Sigmoid colon (tissue), 7 donors: ENCODE results near the gene ETV1. TPM values are rescaled to one million over a fixed set of nuclear protein-coding genes. Genes with fewer than 3 reads are reported as not detected.

Experiments used
- DNase-seq: peaks from one replicate; pipeline ENCODE4 v3.0.0-alpha.2; 2019
- H3K27ac ChIP-seq, 4 donors: fragments of 200-600 bp; sonication (generic); one replicate each; pipeline ENCODE4 v1.5.1; 2016 to 2019; ENCODE audit warnings: mild to moderate bottlenecking in 1 of 4
- H3K27me3 ChIP-seq, 3 donors: fragments of 200-600 bp; sonication (generic); one replicate each; pipeline ENCODE4 v1.5.1; 2019; ENCODE audit warnings: mild to moderate bottlenecking in 1 of 3
- H3K36me3 ChIP-seq, 4 donors: fragments of 200-600 bp; sonication (generic); one replicate each; pipeline ENCODE4 v1.5.1; 2016 to 2019
- H3K4me1 ChIP-seq, 4 donors: fragments of 200-600 bp; sonication (generic); one replicate each; pipeline ENCODE4 v1.5.1; 2017 to 2019
- H3K4me3 ChIP-seq, 4 donors: fragments of 200-600 bp; sonication (generic); one replicate each; pipeline ENCODE4 v1.5.1; 2017 to 2019; ENCODE audit warnings: mild to moderate bottlenecking in 2 of 4, moderate library complexity in 1 of 4
- H3K9me3 ChIP-seq, 4 donors: fragments of 200-600 bp in 3 of 4; sonication (generic) in 3 of 4; one replicate each; pipeline versions ENCODE4 v1.5.1 to v1.6.1; 2013 to 2019
- CTCF ChIP-seq, 4 experiments: fragments of 450-650 bp in 3 of 4; fragments of 200-600 bp in 1 of 4; IDR thresholded peaks; one replicate each; pipeline ENCODE4 v1.5.1; 2016 to 2019; ENCODE audit warnings: antibody characterized with exemption in 4 of 4, mild to moderate bottlenecking in 3 of 4, moderate library complexity in 2 of 4
- EP300 ChIP-seq, 4 donors: sonication (generic); formaldehyde crosslinking; IDR thresholded peaks; one replicate each; pipeline ENCODE4 v1.6.1; 2017; ENCODE audit warnings: antibody characterized with exemption in 4 of 4
- POLR2A ChIP-seq, 2 donors: fragments of 450-650 bp; IDR thresholded peaks; one replicate each; pipeline ENCODE4 v1.6.1; 2016; ENCODE audit warnings: antibody characterized with exemption in 2 of 2, mild to moderate bottlenecking in 2 of 2, moderate library complexity in 2 of 2
- POLR2AphosphoS5 ChIP-seq, 4 donors: sonication (generic); formaldehyde crosslinking; IDR thresholded peaks; one replicate each; pipeline ENCODE4 v1.6.1; 2017; ENCODE audit warnings: antibody characterized with exemption in 4 of 4
- WGBS, 2 donors: extraction: QIAGEN DNeasy Blood & Tissue Kit; methylation state at CpG; one replicate each; pipeline ENCODE4 v1.1.7; 2013; 5-methylcytosine and 5-hydroxymethylcytosine counted together
- intact Hi-C: fragments of 100-400 bp; cut with DNase I; formaldehyde crosslinking; loops from one replicate; pipeline ENCODE4 v1.15.1; 2023
- polyA plus RNA-seq, 3 donors: library from polyadenylated mRNA; stranded (reverse); fragments of 200-250 nt; gene quantifications; one replicate each; pipeline ENCODE4 v1.2.3, GENCODE V29; 2013
- total RNA-seq, 4 donors: library from RNA; depleted of rRNA; stranded (reverse); fragments of >200 nt; gene quantifications; one replicate each; pipeline ENCODE4 v1.1.0, GENCODE V29; 2016
- donor health status: healthy with polysubstance abuse.
- donor health status: Bipolar disorder and iron deficiency.
- donor health status: healthy.

Gene ETV1
- total and polyA plus RNA-seq, 7 donors = 0.60 to 13.6 (median 6.5) TPM

GRCh38 chr7:13852281-13852968, 137.0 kb downstream of the ETV1 start:
- Histone ChIP-seq H3K27me3 (no peaks in the 10 kb centered on the region), H3K4me3 (no peak overlapping the region), H3K4me1 (peaks cover 0 to 18% (median 10%) of the 10 kb centered on the region in 4 donors), H3K27ac (peak overlapping the region in 1 of 4 donors; percentile 56), H3K36me3 (no peaks in the 10 kb centered on the region), H3K9me3 (no peaks in the 10 kb centered on the region)
- no peak for DNase-seq
- TF ChIP-seq POLR2A (IDR thresholded peaks at IDR 0.05) = no peak
- no peak for TF ChIP-seq EP300 (IDR thresholded peaks at IDR 0.05)
- TF ChIP-seq POLR2AphosphoS5 (IDR thresholded peaks at IDR 0.05) = no peak
- no peak for TF ChIP-seq CTCF (IDR thresholded peaks at IDR 0.05)
- 87 to 92% methylated on average over 8 of the region's 8 CpGs for WGBS, 2 donors
- intact Hi-C loops = no loop called here

DNA sequence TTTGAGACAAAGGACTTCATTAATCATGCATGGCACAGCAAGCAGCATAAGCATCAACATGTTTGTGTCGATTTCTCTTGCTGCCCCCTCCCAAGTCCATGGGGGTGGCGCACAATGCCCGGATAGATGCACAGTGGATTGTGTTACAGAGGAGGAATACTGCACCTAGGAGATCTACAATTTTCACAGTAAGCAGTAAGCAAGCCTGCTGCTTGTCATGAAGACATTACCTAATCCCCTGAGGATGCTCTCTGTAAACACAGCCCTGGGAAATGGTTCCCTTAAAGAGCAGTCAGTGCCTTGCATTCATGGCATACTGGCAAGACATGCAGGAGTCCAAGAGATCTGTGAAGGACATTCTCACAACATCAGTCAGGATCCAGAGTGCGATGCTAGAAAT, 137.7 kb downstream of the ETV1 start:
- Histone ChIP-seq H3K4me3 (no peak overlapping the region), H3K9me3 (no peaks in the 10 kb centered on the region), H3K4me1 (peaks cover 0 to 18% (median 10%) of the 10 kb centered on the region in 4 donors), H3K27me3 (no peaks in the 10 kb centered on the region), H3K36me3 (no peaks in the 10 kb centered on the region), H3K27ac (peak overlapping the region in 1 of 4 donors; percentile 56)
- no peak for DNase-seq
- WGBS, 2 donors = 81 to 89% methylated on average over 4 of the region's 4 CpGs
- intact Hi-C loops = no loop called here
- TF ChIP-seq POLR2AphosphoS5 (IDR thresholded peaks at IDR 0.05) (no peak), EP300 (IDR thresholded peaks at IDR 0.05) (no peak), POLR2A (IDR thresholded peaks at IDR 0.05) (no peak), CTCF (IDR thresholded peaks at IDR 0.05) (no peak)

- H3K27me3 ChIP-seq = no peaks in the 10 kb centered on the region
- H3K36me3 ChIP-seq = no peaks in the 10 kb centered on the region
- intact Hi-C loops = no loop called here
- no peaks in the 10 kb centered on the region for H3K9me3 ChIP-seq
- peak overlapping the region in 1 of 4 donors; percentile 37 for H3K27ac ChIP-seq
- peaks cover 0 to 18% (median 10%) of the 10 kb centered on the region in 4 donors for H3K4me1 ChIP-seq
- TF ChIP-seq POLR2A (IDR thresholded peaks at IDR 0.05) (no peak), POLR2AphosphoS5 (IDR thresholded peaks at IDR 0.05) (peak in 1 of 4 donors; percentile 21)
- 3 to 9% methylated on average over 2 of the region's 2 CpGs for WGBS, 2 donors
- DNase-seq = no peak
- no peak overlapping the region for H3K4me3 ChIP-seq
Measured at GRCh38 chr7:13850185-13850752, 139.2 kb downstream of the ETV1 start.

DNA sequence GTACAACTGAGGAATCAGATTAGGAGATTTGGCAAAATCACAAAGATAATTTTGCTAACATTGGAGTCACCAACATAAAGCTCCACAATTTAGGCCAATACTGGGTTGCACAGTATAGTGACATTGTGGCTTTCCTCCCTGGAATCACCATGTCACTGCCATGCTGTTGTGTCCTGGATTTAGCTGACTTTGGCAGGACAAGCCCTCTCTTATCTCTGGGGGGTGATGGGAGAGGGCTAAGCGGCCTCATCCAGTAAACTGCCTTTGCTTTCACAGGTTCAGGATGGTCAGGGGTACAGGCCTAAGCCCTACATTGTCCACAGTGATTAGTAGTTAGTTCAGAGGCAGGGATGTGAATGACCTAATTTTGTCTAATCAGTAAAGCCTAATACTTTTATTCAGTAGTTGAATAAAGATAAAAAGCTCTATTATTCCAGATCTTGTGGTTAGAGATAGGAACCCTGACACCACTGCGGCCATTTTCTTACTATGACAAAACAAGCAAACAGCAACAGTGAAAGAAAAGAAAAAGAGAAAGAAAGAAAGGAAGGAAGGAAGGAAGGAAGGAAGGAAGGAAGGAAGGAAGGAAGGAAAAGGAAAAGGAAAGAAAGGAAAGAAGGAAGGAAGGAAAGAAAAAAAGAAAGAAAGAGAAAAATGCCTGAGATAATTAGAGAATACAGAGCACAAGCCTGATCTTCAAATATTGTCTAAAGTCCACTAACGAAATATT, 140.1 kb downstream of the ETV1 start:
- H3K9me3 ChIP-seq = no peaks in the 10 kb centered on the region
- no peak for DNase-seq
- peak overlapping the region in 1 of 4 donors; percentile 37 for H3K27ac ChIP-seq
- peaks cover 0 to 18% (median 10%) of the 10 kb centered on the region in 4 donors for H3K4me1 ChIP-seq
- H3K36me3 ChIP-seq = no peaks in the 10 kb centered on the region
- H3K27me3 ChIP-seq = no peaks in the 10 kb centered on the region
- H3K4me3 ChIP-seq = no peak overlapping the region
- 90% methylated on average over 3 of the region's 3 CpGs for WGBS, 2 donors
- intact Hi-C loops = no loop called here
- TF ChIP-seq EP300 (IDR thresholded peaks at IDR 0.05) = no peak
- TF ChIP-seq POLR2A (IDR thresholded peaks at IDR 0.05) = no peak
- TF ChIP-seq CTCF (IDR thresholded peaks at IDR 0.05) = no peak
- no peak for TF ChIP-seq POLR2AphosphoS5 (IDR thresholded peaks at IDR 0.05)

DNA sequence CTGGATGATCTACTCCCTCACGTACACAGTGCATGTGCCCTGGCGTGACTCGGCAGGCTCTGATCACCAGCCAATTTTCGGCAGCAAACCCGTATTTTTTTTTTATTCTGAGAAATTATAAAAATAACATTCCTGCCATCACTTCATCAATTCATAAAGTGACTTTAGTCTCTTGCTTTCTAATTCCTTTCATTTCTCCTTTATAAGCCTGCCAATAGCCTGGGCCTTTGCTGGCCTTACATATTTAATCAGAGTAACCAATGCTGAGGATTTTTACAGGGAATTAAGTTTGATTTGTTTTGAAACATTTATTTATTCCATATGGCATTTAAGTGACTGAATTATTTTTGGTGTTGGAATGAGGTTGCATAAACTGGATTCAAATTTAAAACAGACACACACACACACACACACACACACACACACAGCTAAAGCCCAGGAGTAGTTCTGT, 140.8 kb downstream of the ETV1 start:
- no peak for TF ChIP-seq CTCF (IDR thresholded peaks at IDR 0.05)
- no peak for TF ChIP-seq POLR2A (IDR thresholded peaks at IDR 0.05)
- no peak for TF ChIP-seq POLR2AphosphoS5 (IDR thresholded peaks at IDR 0.05)
- TF ChIP-seq EP300 (IDR thresholded peaks at IDR 0.05) = no peak
- H3K27ac ChIP-seq = no peak overlapping the region
- intact Hi-C loops = no loop called here
- H3K4me3 ChIP-seq = no peak overlapping the region
- H3K36me3 ChIP-seq = no peaks in the 10 kb centered on the region
- no peaks in the 10 kb centered on the region for H3K27me3 ChIP-seq
- H3K4me1 ChIP-seq = peaks cover 0 to 18% (median 10%) of the 10 kb centered on the region in 4 donors
- no peak for DNase-seq
- no peaks in the 10 kb centered on the region for H3K9me3 ChIP-seq
- WGBS, 2 donors = 78 to 92% methylated on average over 5 of the region's 5 CpGs
